GM23248 (cell line): ENCODE measurements around the gene MRGPRX2. TPM values are rescaled to one million over a fixed set of nuclear protein-coding genes. Genes with fewer than 3 reads are reported as not detected.
A peak's percentile ranks its signal among the peaks of the same experiment; 100 is the strongest.

ENCODE experiments used
- DNase-seq: peaks from one replicate; pipeline ENCODE4 v3.0.0-alpha.2; 2015
- H2AFZ ChIP-seq: fragments of 200-600 bp; sonication (generic); 2 replicates; pipeline ENCODE4 v1.6.1; 2016; ENCODE audit warnings: antibody characterized with exemption
- H3F3A ChIP-seq: fragments of 200-600 bp; sonication (generic); 2 replicates; pipeline ENCODE4 v1.6.1; 2016; ENCODE audit warnings: mild to moderate bottlenecking, antibody characterized with exemption, mixed run types; ENCODE audit not compliant: insufficient read depth
- H3K27ac ChIP-seq: fragments of 200-600 bp; sonication (generic); 2 replicates; pipeline ENCODE4 v1.5.1; 2016; ENCODE audit warnings: mild to moderate bottlenecking
- H3K27me3 ChIP-seq: fragments of 200-600 bp; sonication (generic); replicated peaks from 2 replicates; pipeline ENCODE4 v1.6.1; 2016; ENCODE audit warnings: mild to moderate bottlenecking; ENCODE audit not compliant: insufficient read depth
- H3K36me3 ChIP-seq: fragments of 200-600 bp; sonication (generic); 2 replicates; pipeline ENCODE4 v1.6.1; 2016; ENCODE audit warnings: low read depth, mild to moderate bottlenecking
- H3K4me1 ChIP-seq: fragments of 200-600 bp; sonication (generic); 2 replicates; pipeline ENCODE4 v1.6.1; 2016; ENCODE audit warnings: mild to moderate bottlenecking; ENCODE audit not compliant: insufficient read depth
- H3K4me2 ChIP-seq: fragments of 200-600 bp; sonication (generic); one replicate; pipeline ENCODE4 v1.6.1; 2016; ENCODE audit warnings: mild to moderate bottlenecking; ENCODE audit not compliant: unreplicated experiment
- H3K4me3 ChIP-seq: fragments of 200-600 bp; sonication (generic); 2 replicates; pipeline ENCODE4 v1.5.1; 2016; ENCODE audit warnings: mild to moderate bottlenecking
- H3K79me2 ChIP-seq: fragments of 200-600 bp; sonication (generic); 2 replicates; pipeline ENCODE4 v1.6.1; 2016; ENCODE audit warnings: mild to moderate bottlenecking; ENCODE audit not compliant: insufficient read depth
- H3K9ac ChIP-seq: fragments of 200-600 bp; sonication (generic); 2 replicates; pipeline ENCODE4 v1.6.1; 2016; ENCODE audit warnings: mild to moderate bottlenecking
- H3K9me2 ChIP-seq: fragments of 200-600 bp; sonication (generic); 2 replicates; pipeline ENCODE4 v1.6.1; 2016; ENCODE audit warnings: mixed run types, mild to moderate bottlenecking, moderate library complexity; ENCODE audit not compliant: insufficient read depth
- H3K9me3 ChIP-seq: fragments of 200-600 bp; sonication (generic); one replicate; pipeline ENCODE4 v1.6.1; 2017; ENCODE audit warnings: low read depth
- H4K20me1 ChIP-seq: fragments of 200-600 bp; sonication (generic); 2 replicates; pipeline ENCODE4 v1.6.0; 2016; ENCODE audit not compliant: insufficient read depth
- EZH2 ChIP-seq: fragments of 200-600 bp; sonication (generic); IDR thresholded peaks from 2 replicates; pipeline ENCODE4 v1.6.1; 2018; ENCODE audit warnings: antibody characterized with exemption, mild to moderate bottlenecking; ENCODE audit not compliant: insufficient read depth, poor library complexity, severe bottlenecking
- EZH2phosphoT487 ChIP-seq: fragments of 200-600 bp; sonication (generic); IDR thresholded peaks from 2 replicates; pipeline ENCODE4 v1.6.1; 2018; ENCODE audit warnings: antibody characterized with exemption, moderate library complexity, mild to moderate bottlenecking, low read depth; ENCODE audit not compliant: insufficient read depth
- WGBS, 2 experiments: methylation state at CpG; one replicate each; pipeline ENCODE4 v1.1.6; 2015 to 2017; ENCODE audit warnings: low lambda C conversion rate in 2 of 2, low coverage in 1 of 2; ENCODE audit errors: missing lambda C conversion rate in 2 of 2; 5-methylcytosine and 5-hydroxymethylcytosine counted together
- in situ Hi-C: fragments of 300-500 bp; cut with MboI; formaldehyde crosslinking; loops from 2 replicates; pipeline ENCODE4 v1.15.0; 2020
- polyA plus RNA-seq: library from polyadenylated mRNA; unstranded; fragments of >200 nt; fragmentation: Nextera tagmentation; extraction: Ambion mirVana; gene quantifications from 2 replicates; pipeline ENCODE4 v1.2.1, GENCODE V29; 2016
- total RNA-seq: library from RNA; depleted of rRNA; stranded (reverse); fragments of >200 nt; shearing (Covaris generic); gene quantifications from 2 replicates; pipeline ENCODE4 v1.2.3, GENCODE V29; 2014

The MRGPRX2 gene
- total and polyA plus RNA-seq, 2 experiments from 2014 or later: not detected

- H3K36me3 ChIP-seq: no peaks in the 10 kb centered on the region
- no peak overlapping the region for H3K27ac ChIP-seq
- TF ChIP-seq EZH2phosphoT487 (no peak), EZH2 (no peak)
- DNase-seq: no peak
- no peaks in the 10 kb centered on the region for H3K79me2 ChIP-seq
- no peak overlapping the region for H2AFZ ChIP-seq
- H3K4me2 ChIP-seq: no peak overlapping the region
- no peak overlapping the region for H3K4me3 ChIP-seq
- no peaks in the 10 kb centered on the region for H3K9me3 ChIP-seq
- no peaks in the 10 kb centered on the region for H3K9me2 ChIP-seq
- H3K27me3 ChIP-seq: 0 out of 2 replicates have a peak, but pooled peaks cover 4% of the 10 kb centered on the region
- peaks cover 16% of the 10 kb centered on the region; the same call in 1 of the 2 replicates for H3F3A ChIP-seq
- H3K9ac ChIP-seq: no peak overlapping the region
- in situ Hi-C loops: no loop called here
- peaks cover 12% of the 10 kb centered on the region for H3K4me1 ChIP-seq
- 66 to 76% methylated on average over 4 of the region's 4 CpGs for WGBS, 2 experiments
- no peaks in the 10 kb centered on the region for H4K20me1 ChIP-seq
Observed at GRCh38 chr11:19088791-19089190, 28.3 kb upstream of the MRGPRX2 start.

DNA sequence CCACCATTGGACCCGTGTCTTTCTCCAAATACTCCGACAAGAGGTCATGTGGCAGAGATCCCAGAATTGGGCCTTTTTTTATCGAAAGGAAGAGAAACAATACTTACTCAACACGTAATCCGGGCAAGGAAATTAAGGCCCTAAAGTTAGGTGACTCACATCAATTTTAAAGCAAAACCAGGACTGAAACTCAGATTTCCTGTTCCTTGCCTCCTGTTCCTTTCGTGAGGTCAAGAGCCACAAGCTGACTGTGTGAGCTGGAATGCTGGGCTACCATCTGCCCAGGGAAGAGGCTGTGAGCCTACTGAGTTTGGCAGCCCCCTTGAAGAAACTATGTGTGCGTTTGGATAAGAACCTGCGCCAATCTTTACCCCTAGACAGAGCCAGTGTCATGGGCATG, 27.1 kb upstream of the MRGPRX2 start:
- Histone ChIP-seq H2AFZ (no peak overlapping the region; the same call in 1 of the 2 replicates), H3K4me3 (no peak overlapping the region), H4K20me1 (no peaks in the 10 kb centered on the region), H3K36me3 (no peaks in the 10 kb centered on the region), H3K4me2 (peak overlapping the region; percentile 39), H3K79me2 (no peaks in the 10 kb centered on the region), H3K27me3 (no peaks in the 10 kb centered on the region), H3K9ac (no peak overlapping the region), H3K9me3 (no peaks in the 10 kb centered on the region), H3K27ac (peak overlapping the region; percentile 42), H3K4me1 (peaks cover 11% of the 10 kb centered on the region; the same call in 1 of the 2 replicates), H3K9me2 (no peaks in the 10 kb centered on the region), H3F3A (peaks cover 16% of the 10 kb centered on the region; the same call in 1 of the 2 replicates)
- in situ Hi-C loops: no loop called here
- WGBS, 2 experiments: 40 to 48% methylated on average over 8 of the region's 8 CpGs
- DNase-seq: peak; percentile 81
- TF ChIP-seq EZH2phosphoT487 (no peak), EZH2 (no peak)

- H2AFZ ChIP-seq: no peak overlapping the region
- no peaks in the 10 kb centered on the region for H3K79me2 ChIP-seq
- H3K9me3 ChIP-seq: no peaks in the 10 kb centered on the region
- no peaks in the 10 kb centered on the region for H3K27me3 ChIP-seq
- TF ChIP-seq EZH2: no peak
- no peak for TF ChIP-seq EZH2phosphoT487
- H4K20me1 ChIP-seq: no peaks in the 10 kb centered on the region
- H3F3A ChIP-seq: peaks cover 29% of the 10 kb centered on the region; the same call in 1 of the 2 replicates
- in situ Hi-C loops: no loop called here
- peak; percentile 48 for DNase-seq
- no peak overlapping the region for H3K27ac ChIP-seq
- no peaks in the 10 kb centered on the region for H3K9me2 ChIP-seq
- WGBS, 2 experiments: 28 to 31% methylated on average over 5 of the region's 5 CpGs
- H3K4me2 ChIP-seq: no peak overlapping the region
- H3K36me3 ChIP-seq: no peaks in the 10 kb centered on the region
- no peak overlapping the region for H3K4me3 ChIP-seq
- peaks cover 22% of the 10 kb centered on the region for H3K4me1 ChIP-seq
- H3K9ac ChIP-seq: no peak overlapping the region
Observed at GRCh38 chr11:19084661-19085315, 24.3 kb upstream of the MRGPRX2 start.

GRCh38 chr11:19083166-19083565, 22.6 kb upstream of the MRGPRX2 start:
- no peaks in the 10 kb centered on the region for H3K79me2 ChIP-seq
- H3K4me3 ChIP-seq: no peak overlapping the region
- no peaks in the 10 kb centered on the region for H4K20me1 ChIP-seq
- H3K36me3 ChIP-seq: no peaks in the 10 kb centered on the region
- no peaks in the 10 kb centered on the region for H3K27me3 ChIP-seq
- H3K9me2 ChIP-seq: no peaks in the 10 kb centered on the region
- 42 to 68% methylated on average over 1 of the region's 1 CpG for WGBS, 2 experiments
- no peak overlapping the region for H3K9ac ChIP-seq
- no peak overlapping the region for H3K4me2 ChIP-seq
- H3F3A ChIP-seq: peaks cover 40% of the 10 kb centered on the region
- in situ Hi-C loops: no loop called here
- H3K4me1 ChIP-seq: peaks cover 33% of the 10 kb centered on the region
- no peak overlapping the region for H2AFZ ChIP-seq
- TF ChIP-seq EZH2 (no peak), EZH2phosphoT487 (no peak)
- DNase-seq: no peak
- no peak overlapping the region for H3K27ac ChIP-seq
- no peaks in the 10 kb centered on the region for H3K9me3 ChIP-seq
